Peyer's patch (tissue), 4 donors: ENCODE data around the gene CETN3.

Source experiments
- CTCF ChIP-seq, 6 experiments: fragments of 450-650 bp in 4 of 6; fragments of 200-600 bp in 2 of 6; sonication (generic) in 1 of 6; IDR thresholded peaks; one replicate each; pipeline ENCODE4 v1.5.1; 2017 to 2019; ENCODE audit warnings: antibody characterized with exemption in 6 of 6, mild to moderate bottlenecking in 3 of 6, moderate library complexity in 1 of 6
- POLR2A ChIP-seq, 2 donors: fragments of 450-650 bp; IDR thresholded peaks; one replicate each; pipeline ENCODE4 v1.5.1; 2017; ENCODE audit warnings: antibody characterized with exemption in 2 of 2, mild to moderate bottlenecking in 2 of 2, moderate library complexity in 2 of 2

- TF ChIP-seq CTCF (IDR thresholded peaks at IDR 0.05) (no peak), POLR2A (IDR thresholded peaks at IDR 0.05) (no peak)
These were observed 31.1 kb upstream of the CETN3 start for GRCh38 chr5:90440644-90441043.
